ENCODE measurements around the gene WHRN. TPM values are rescaled to one million over a fixed set of nuclear protein-coding genes. Genes with fewer than 3 reads are reported as not detected.

WHRN gene
- total and polyA plus RNA-seq, 9 of the 15 experiments (the other 6 are each of a cell fraction or from before 2014, with no cell fraction given) = 0.31 to 14.1 (median 3.0) TPM

- peak in 1 of 2 experiments; percentile 52; a peak in 1 of 4 replicates for TF ChIP-seq ZNF639 (CRISPR knock-in tag; conservative IDR thresholded peaks at IDR 0.05 in 1 of 2, IDR thresholded peaks at IDR 0.05 in 1 of 2)
- no peak for TF ChIP-seq ZNF717 (CRISPR knock-in tag; IDR thresholded peaks at IDR 0.05)
- no peak for TF ChIP-seq SMARCB1 (IDR thresholded peaks at IDR 0.05; ENCODE audit: insufficient read length, low read depth)
- TF ChIP-seq CCNT2 (IDR thresholded peaks at IDR 0.05; ENCODE audit: borderline replicate concordance, extremely low read depth, insufficient read length, low read depth, low read length) = no peak
- TF ChIP-seq ZNF3 (CRISPR knock-in tag; IDR thresholded peaks at IDR 0.05) = no peak
- peak; percentile 74 for TF ChIP-seq BMI1 (IDR thresholded peaks at IDR 0.05; ENCODE audit: low read length)
- no peak for TF ChIP-seq NR2C2 (CRISPR knock-in tag; IDR thresholded peaks at IDR 0.05)
- TF ChIP-seq NR2C2 (tag; IDR thresholded peaks at IDR 0.05) = 0 out of 2 replicates have a peak, but pooled peaks have one; percentile 19
- TF ChIP-seq MTF1 (CRISPR knock-in tag; IDR thresholded peaks at IDR 0.05; ENCODE audit: borderline replicate concordance) = no peak
- TF ChIP-seq HNRNPK (IDR thresholded peaks at IDR 0.05; ENCODE audit: low read depth, low read length, poor library complexity, severe bottlenecking) = no peak
- TF ChIP-seq ELK1 (CRISPR knock-in tag; IDR thresholded peaks at IDR 0.05) = no peak
- TF ChIP-seq PHF20 (IDR thresholded peaks at IDR 0.05; ENCODE audit: partially characterized antibody) = no peak
- TF ChIP-seq ZNF23 (CRISPR knock-in tag; IDR thresholded peaks at IDR 0.05) = no peak
- TF ChIP-seq TRIM28 (IDR thresholded peaks at IDR 0.05) = no peak
- TF ChIP-seq CCAR2 (IDR thresholded peaks at IDR 0.05; ENCODE audit: low read depth, low read length) = no peak
- no peak for TF ChIP-seq RBM14 (IDR thresholded peaks at IDR 0.05; ENCODE audit: borderline replicate concordance, insufficient read depth, low read depth, low read length)
- no peak for TF ChIP-seq PYGO2 (tag; IDR thresholded peaks at IDR 0.05)
- peak in 1 of 2 experiments; percentile 68; a peak in 1 of 4 replicates for TF ChIP-seq CSDE1 (IDR thresholded peaks at IDR 0.05)
- TF ChIP-seq ZNF785 (CRISPR knock-in tag; IDR thresholded peaks at IDR 0.05) = no peak
- TF ChIP-seq MAX (CRISPR knock-in tag; IDR thresholded peaks at IDR 0.05) = 0 out of 2 replicates have a peak, but pooled peaks have one; percentile 33
- no peak for TF ChIP-seq KLF10 (CRISPR knock-in tag; IDR thresholded peaks at IDR 0.05)
- no peak for TF ChIP-seq PATZ1 (CRISPR knock-in tag; IDR thresholded peaks at IDR 0.05; ENCODE audit: borderline replicate concordance)
- TF ChIP-seq ZNF780A (CRISPR knock-in tag; IDR thresholded peaks at IDR 0.05) = no peak
Measured at GRCh38 chr9:114505187-114506081, at the start of gene WHRN (continued).

Data from K562 (cell line).